ENCODE results near the gene PFDN1.

The PFDN1 gene

DNA sequence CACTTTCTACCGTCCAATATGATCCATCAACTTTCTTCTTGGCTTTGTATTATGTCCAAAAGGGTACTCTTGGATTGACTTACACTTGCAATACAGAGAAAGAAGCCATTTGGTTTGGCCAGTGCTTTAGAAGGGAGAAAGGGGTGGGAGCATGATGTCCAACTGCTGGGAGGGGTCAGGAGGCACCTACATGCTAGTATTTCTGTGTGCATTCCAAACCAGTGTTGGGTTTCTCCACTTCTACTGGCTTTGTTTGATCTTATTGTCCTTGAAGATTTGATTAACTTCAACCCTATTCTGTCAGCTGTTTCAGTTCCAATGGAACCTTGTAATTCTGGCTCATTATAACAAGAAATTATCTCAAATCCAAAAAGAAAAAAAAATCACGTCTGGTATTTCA, 100.3 kb downstream of the PFDN1 start:
- TF ChIP-seq YY1 (IDR thresholded peaks at IDR 0.05; ENCODE audit: low read depth) = no peak
- TF ChIP-seq FOXM1 (IDR thresholded peaks at IDR 0.05; ENCODE audit: borderline replicate concordance, low read depth) = no peak
- no peak for TF ChIP-seq CREB1 (IDR thresholded peaks at IDR 0.05; ENCODE audit: low read depth)
- no peak for TF ChIP-seq ZBTB7A (IDR thresholded peaks at IDR 0.05; ENCODE audit: low read depth)
- TF ChIP-seq, protein P1, sequence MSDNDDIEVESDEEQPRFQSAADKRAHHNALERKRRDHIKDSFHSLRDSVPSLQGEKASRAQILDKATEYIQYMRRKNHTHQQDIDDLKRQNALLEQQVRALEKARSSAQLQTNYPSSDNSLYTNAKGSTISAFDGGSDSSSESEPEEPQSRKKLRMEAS (IDR thresholded peaks at IDR 0.05) = no peak
- TF ChIP-seq, protein P2, sequence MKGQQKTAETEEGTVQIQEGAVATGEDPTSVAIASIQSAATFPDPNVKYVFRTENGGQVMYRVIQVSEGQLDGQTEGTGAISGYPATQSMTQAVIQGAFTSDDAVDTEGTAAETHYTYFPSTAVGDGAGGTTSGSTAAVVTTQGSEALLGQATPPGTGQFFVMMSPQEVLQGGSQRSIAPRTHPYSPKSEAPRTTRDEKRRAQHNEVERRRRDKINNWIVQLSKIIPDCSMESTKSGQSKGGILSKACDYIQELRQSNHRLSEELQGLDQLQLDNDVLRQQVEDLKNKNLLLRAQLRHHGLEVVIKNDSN (IDR thresholded peaks at IDR 0.05) = no peak
- no peak for TF ChIP-seq TAF1 (IDR thresholded peaks at IDR 0.05; ENCODE audit: low read depth)
- no peak for TF ChIP-seq EGR1 (IDR thresholded peaks at IDR 0.05)
- no peak for TF ChIP-seq CEBPB (IDR thresholded peaks at IDR 0.05)
- no peak for TF ChIP-seq TEAD4 (IDR thresholded peaks at IDR 0.05)
- no peak for TF ChIP-seq TCF12 (IDR thresholded peaks at IDR 0.05; ENCODE audit: low read depth)
- TF ChIP-seq NFIC (IDR thresholded peaks at IDR 0.05) = no peak
- no peak for TF ChIP-seq RAD21 (IDR thresholded peaks at IDR 0.05; ENCODE audit: low read depth)
- TF ChIP-seq EP300 (IDR thresholded peaks at IDR 0.05; ENCODE audit: borderline replicate concordance) = no peak
- TF ChIP-seq, protein P3, sequence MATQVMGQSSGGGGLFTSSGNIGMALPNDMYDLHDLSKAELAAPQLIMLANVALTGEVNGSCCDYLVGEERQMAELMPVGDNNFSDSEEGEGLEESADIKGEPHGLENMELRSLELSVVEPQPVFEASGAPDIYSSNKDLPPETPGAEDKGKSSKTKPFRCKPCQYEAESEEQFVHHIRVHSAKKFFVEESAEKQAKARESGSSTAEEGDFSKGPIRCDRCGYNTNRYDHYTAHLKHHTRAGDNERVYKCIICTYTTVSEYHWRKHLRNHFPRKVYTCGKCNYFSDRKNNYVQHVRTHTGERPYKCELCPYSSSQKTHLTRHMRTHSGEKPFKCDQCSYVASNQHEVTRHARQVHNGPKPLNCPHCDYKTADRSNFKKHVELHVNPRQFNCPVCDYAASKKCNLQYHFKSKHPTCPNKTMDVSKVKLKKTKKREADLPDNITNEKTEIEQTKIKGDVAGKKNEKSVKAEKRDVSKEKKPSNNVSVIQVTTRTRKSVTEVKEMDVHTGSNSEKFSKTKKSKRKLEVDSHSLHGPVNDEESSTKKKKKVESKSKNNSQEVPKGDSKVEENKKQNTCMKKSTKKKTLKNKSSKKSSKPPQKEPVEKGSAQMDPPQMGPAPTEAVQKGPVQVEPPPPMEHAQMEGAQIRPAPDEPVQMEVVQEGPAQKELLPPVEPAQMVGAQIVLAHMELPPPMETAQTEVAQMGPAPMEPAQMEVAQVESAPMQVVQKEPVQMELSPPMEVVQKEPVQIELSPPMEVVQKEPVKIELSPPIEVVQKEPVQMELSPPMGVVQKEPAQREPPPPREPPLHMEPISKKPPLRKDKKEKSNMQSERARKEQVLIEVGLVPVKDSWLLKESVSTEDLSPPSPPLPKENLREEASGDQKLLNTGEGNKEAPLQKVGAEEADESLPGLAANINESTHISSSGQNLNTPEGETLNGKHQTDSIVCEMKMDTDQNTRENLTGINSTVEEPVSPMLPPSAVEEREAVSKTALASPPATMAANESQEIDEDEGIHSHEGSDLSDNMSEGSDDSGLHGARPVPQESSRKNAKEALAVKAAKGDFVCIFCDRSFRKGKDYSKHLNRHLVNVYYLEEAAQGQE (IDR thresholded peaks at IDR 0.05; ENCODE audit: low read depth) = no peak

DNA sequence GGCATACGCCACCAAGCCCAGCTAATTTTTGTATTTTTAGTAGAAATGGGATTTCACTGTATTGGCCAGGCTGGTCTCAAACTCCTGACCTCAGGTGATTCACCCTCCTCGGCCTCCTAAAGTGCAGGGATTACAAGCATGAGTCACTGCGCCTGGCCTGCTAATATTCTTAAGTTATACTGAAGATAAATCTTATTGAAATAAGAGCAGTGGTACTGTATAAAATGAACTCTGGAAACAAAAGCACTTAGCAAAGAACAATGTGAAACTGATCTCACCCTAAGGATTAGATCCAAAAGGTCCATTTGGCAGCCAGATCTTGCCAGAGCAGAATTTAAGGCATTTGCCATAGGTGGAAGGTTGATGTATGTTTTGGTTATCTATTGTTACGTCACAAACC, 100.8 kb downstream of the PFDN1 start:
- no peak for TF ChIP-seq RAD21 (IDR thresholded peaks at IDR 0.05; ENCODE audit: low read depth)
- TF ChIP-seq EGR1 (IDR thresholded peaks at IDR 0.05) = no peak
- TF ChIP-seq EP300 (IDR thresholded peaks at IDR 0.05; ENCODE audit: borderline replicate concordance) = no peak
- TF ChIP-seq TCF12 (IDR thresholded peaks at IDR 0.05; ENCODE audit: low read depth) = no peak
- TF ChIP-seq CEBPB (IDR thresholded peaks at IDR 0.05) = no peak
- TF ChIP-seq TEAD4 (IDR thresholded peaks at IDR 0.05) = no peak
- TF ChIP-seq TAF1 (IDR thresholded peaks at IDR 0.05; ENCODE audit: low read depth) = no peak

DNA sequence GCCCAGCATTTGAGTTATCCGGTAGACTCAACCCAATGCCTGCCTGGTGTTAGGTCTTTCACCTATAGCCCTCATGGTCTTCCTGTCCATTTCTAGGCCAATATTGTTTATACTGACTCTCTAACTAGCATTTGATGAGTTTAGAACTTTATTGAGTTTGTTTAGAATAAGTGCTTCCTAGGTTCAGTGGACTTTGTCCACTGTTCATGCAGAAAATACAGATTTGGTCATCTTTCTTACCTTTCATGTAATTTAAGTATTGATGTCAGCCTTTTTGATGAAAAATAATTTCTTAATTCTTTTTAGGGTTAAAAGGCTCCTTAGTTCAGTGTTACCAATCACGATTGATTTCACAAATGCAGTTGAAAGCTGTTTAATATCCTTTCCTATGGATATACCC, 105.9 kb downstream of the PFDN1 start:
- no peak for TF ChIP-seq TAF1 (IDR thresholded peaks at IDR 0.05; ENCODE audit: low read depth)
- no peak for TF ChIP-seq FOXM1 (IDR thresholded peaks at IDR 0.05; ENCODE audit: borderline replicate concordance, low read depth)
- no peak for TF ChIP-seq RAD21 (IDR thresholded peaks at IDR 0.05; ENCODE audit: low read depth)

DNA sequence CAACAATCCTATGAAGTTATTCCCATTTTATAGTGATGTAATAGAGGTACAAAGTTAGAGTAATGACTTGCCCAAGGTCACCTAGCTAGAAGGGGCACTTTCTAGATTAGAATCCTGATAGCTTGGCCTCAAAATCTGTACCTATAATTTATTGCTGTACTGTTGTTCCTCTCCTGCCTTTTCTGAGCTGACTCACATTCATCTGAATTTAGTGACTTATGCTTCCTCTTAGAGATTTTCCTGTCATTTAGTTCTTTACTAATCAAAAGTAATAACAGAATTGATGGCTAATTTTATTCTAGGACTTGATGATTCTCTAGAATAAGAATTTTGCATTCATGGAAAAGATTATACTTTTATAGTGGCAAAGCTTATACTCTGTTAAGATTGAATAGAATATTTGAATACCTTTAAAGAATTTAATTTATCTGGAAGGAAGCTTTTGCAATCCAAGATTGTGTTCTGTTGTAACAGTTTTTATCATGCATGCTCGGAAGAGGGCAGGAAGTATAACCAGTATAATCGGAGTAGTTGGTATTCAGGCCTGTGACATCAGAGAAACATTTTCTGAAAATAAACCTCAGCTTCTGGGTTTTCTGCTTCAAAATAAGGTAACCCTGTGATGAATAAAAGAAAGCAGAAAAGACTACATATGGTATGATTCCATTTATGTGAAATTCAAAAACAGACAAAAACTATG, 106.6 kb downstream of the PFDN1 start:
- no peak for TF ChIP-seq FOXM1 (IDR thresholded peaks at IDR 0.05; ENCODE audit: borderline replicate concordance, low read depth)
- no peak for TF ChIP-seq CEBPB (IDR thresholded peaks at IDR 0.05)
- no peak for TF ChIP-seq ZBTB7A (IDR thresholded peaks at IDR 0.05; ENCODE audit: low read depth)
- no peak for TF ChIP-seq EGR1 (IDR thresholded peaks at IDR 0.05)
- no peak for TF ChIP-seq NFIC (IDR thresholded peaks at IDR 0.05)
- no peak for TF ChIP-seq TEAD4 (IDR thresholded peaks at IDR 0.05)
- TF ChIP-seq TCF12 (IDR thresholded peaks at IDR 0.05; ENCODE audit: low read depth) = no peak
- TF ChIP-seq CREB1 (IDR thresholded peaks at IDR 0.05; ENCODE audit: low read depth) = no peak
- TF ChIP-seq, protein P2 (IDR thresholded peaks at IDR 0.05) = no peak
- TF ChIP-seq TAF1 (IDR thresholded peaks at IDR 0.05; ENCODE audit: low read depth) = no peak
- no peak for TF ChIP-seq EP300 (IDR thresholded peaks at IDR 0.05; ENCODE audit: borderline replicate concordance)
- TF ChIP-seq YY1 (IDR thresholded peaks at IDR 0.05; ENCODE audit: low read depth) = no peak
- TF ChIP-seq, protein P3 (IDR thresholded peaks at IDR 0.05; ENCODE audit: low read depth) = no peak
- TF ChIP-seq, protein P1 (IDR thresholded peaks at IDR 0.05) = no peak
- TF ChIP-seq RAD21 (IDR thresholded peaks at IDR 0.05; ENCODE audit: low read depth) = no peak

Measured in Ishikawa (cell line).